Activated B cell treated with CpG ODN at 0.5 μM for 24 hours (primary cell): ENCODE data around the gene ADAM12. TPM values are rescaled to one million over a fixed set of nuclear protein-coding genes. Genes with fewer than 3 reads are reported as not detected.

Experiments
- ATAC-seq: fragments of 200-7000 bp; cut with Tn5 transposase; one replicate; pipeline ENCODE4 v1.10.0; 2021; ENCODE audit warnings: low read depth, mild to moderate bottlenecking, moderate library complexity
- CTCF ChIA-PET: fragments of 350-600 bp; sonication (Branson Sonifier 250); formaldehyde crosslinking; loops from one replicate; lab custom pipeline; 2021; ENCODE audit warnings: antibody characterized with exemption; lab: Charles Lee
- POLR2A ChIA-PET: fragments of 350-600 bp; sonication (Branson Sonifier 250); formaldehyde crosslinking; loops from one replicate; lab custom pipeline; 2021; ENCODE audit warnings: antibody characterized with exemption; lab: Charles Lee
- DNase-seq: peaks from one replicate; pipeline ENCODE4 v3.0.0; 2022
- H3K27ac Mint-ChIP-seq: one replicate; pipeline ENCODE4 v1.8.0; 2020; ENCODE audit warnings: mixed read lengths
- H3K27me3 Mint-ChIP-seq: one replicate; pipeline ENCODE4 v1.8.0; 2021; ENCODE audit warnings: mixed read lengths
- H3K36me3 Mint-ChIP-seq: one replicate; pipeline ENCODE4 v1.8.0; 2021; ENCODE audit warnings: low read depth, mixed read lengths
- H3K4me1 Mint-ChIP-seq: one replicate; pipeline ENCODE4 v1.8.0; 2021; ENCODE audit warnings: mixed read lengths
- H3K4me3 Mint-ChIP-seq: one replicate; pipeline ENCODE4 v1.8.0; 2020; ENCODE audit warnings: mild to moderate bottlenecking, mixed read lengths
- H3K9me3 Mint-ChIP-seq: one replicate; pipeline ENCODE4 v1.8.0; 2020; ENCODE audit warnings: mixed read lengths
- intact Hi-C: fragments of 100-400 bp; cut with micrococcal nuclease; formaldehyde crosslinking; loops from one replicate; pipeline ENCODE4 v1.15.1; 2024
- total RNA-seq: library from RNA; stranded (reverse); gene quantifications from 2 replicates; pipeline ENCODE4 v1.2.3, GENCODE V29; 2022
- TF ChIP-seq, protein P1 (sequence below): fragments of 200-600 bp; IDR thresholded peaks from one replicate; pipeline ENCODE4 v1.8.0; 2022; ENCODE audit warnings: antibody characterized with exemption, mild to moderate bottlenecking

ADAM12 gene
- total RNA-seq, 1 donor from 2014 or later: 0.84 TPM

DNA sequence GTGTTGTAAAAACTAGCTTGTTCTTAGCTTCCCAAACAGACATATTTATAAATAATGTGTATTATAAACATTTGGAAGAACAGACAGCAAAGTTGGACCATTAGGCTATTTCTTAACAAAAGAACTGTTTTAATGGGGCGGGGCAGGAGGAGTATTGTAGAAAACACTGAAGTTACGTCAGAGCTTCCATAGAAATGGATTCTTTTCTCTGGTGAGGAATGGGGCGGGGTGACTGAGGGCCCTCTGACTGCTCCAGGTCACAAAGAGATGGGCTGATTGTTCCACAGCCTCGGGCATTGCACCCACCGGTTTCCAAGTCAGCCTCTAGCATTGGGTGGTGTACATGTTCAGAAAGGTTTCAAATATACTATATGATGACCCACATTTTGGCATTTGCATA is 36.8 kb upstream of the ADAM12 start:
- H3K9me3 Mint-ChIP-seq: peaks cover 11% of the 10 kb centered on the region
- intact Hi-C loops: no loop called here
- H3K4me3 Mint-ChIP-seq: no peak overlapping the region
- ChIA-PET CTCF (no interaction called here), POLR2A (no interaction called here)
- DNase-seq (no peak), ATAC-seq (no peak)
- H3K27me3 Mint-ChIP-seq: no peaks in the 10 kb centered on the region
- TF ChIP-seq, protein P1, sequence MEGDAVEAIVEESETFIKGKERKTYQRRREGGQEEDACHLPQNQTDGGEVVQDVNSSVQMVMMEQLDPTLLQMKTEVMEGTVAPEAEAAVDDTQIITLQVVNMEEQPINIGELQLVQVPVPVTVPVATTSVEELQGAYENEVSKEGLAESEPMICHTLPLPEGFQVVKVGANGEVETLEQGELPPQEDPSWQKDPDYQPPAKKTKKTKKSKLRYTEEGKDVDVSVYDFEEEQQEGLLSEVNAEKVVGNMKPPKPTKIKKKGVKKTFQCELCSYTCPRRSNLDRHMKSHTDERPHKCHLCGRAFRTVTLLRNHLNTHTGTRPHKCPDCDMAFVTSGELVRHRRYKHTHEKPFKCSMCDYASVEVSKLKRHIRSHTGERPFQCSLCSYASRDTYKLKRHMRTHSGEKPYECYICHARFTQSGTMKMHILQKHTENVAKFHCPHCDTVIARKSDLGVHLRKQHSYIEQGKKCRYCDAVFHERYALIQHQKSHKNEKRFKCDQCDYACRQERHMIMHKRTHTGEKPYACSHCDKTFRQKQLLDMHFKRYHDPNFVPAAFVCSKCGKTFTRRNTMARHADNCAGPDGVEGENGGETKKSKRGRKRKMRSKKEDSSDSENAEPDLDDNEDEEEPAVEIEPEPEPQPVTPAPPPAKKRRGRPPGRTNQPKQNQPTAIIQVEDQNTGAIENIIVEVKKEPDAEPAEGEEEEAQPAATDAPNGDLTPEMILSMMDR: no peak
- no peak overlapping the region for H3K27ac Mint-ChIP-seq
- H3K36me3 Mint-ChIP-seq: no peaks in the 10 kb centered on the region
- no peaks in the 10 kb centered on the region for H3K4me1 Mint-ChIP-seq

DNA sequence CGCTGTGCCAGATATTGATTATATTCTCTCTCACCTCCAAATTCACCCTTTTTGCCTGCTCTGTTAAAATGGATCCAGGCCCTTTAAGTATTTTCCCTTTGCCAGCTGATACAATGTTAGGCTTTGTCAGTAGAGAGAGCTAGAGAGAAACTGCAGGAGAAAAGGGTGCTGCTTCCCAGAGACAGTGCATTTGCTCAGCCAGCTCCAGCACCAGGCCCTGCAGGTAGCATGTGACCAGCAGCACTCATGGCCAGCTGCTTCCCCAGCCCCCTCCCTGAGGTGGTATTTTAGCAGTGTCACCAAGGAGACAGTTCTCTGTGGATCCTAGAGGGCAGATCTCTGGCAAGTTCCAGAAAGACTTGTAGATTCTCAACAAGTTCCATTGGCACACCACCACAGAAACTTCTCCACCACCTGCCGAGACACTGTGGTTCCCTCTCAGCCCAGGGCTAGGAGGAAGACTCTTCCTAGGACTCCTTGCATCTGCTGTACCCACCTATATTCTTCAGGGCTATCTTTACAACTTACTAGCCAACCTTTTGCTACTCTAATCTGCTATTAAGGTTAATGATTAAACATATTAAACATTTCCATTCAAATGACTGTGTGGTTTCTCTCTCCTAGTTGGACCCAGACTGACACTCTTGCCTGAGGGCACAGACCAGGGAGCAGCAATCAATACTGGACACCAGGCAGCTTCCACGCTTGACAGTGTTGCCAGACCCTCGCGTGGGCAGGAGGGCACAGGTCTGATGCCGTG is 35.6 kb upstream of the ADAM12 start:
- no peak overlapping the region for H3K4me3 Mint-ChIP-seq
- H3K27ac Mint-ChIP-seq: no peak overlapping the region
- ChIA-PET CTCF (no interaction called here), POLR2A (no interaction called here)
- intact Hi-C loops: no loop called here
- no peaks in the 10 kb centered on the region for H3K27me3 Mint-ChIP-seq
- peaks cover 16% of the 10 kb centered on the region for H3K9me3 Mint-ChIP-seq
- ATAC-seq: no peak
- DNase-seq: no peak
- H3K36me3 Mint-ChIP-seq: no peaks in the 10 kb centered on the region
- H3K4me1 Mint-ChIP-seq: no peaks in the 10 kb centered on the region
- TF ChIP-seq, protein P1: no peak

DNA sequence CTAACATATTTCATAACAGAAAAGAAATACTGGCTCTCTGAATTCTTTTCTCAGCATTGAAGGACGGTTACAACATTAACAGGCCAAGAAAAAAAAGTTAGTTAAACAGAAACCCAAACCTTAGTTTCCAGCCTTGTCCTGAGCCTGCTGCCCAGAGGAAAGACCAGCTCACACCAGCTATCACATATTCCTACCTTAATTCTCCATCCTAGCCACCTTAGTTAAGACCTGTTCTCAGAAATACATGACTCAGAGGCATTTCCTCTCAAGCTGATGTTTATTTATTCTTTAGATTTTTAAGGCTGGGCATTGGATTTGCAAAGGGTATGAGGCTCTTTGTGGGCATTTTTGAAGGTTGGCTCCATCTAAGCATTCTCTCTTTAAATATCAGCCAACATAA is 34.3 kb upstream of the ADAM12 start:
- TF ChIP-seq, protein P1: no peak

DNA sequence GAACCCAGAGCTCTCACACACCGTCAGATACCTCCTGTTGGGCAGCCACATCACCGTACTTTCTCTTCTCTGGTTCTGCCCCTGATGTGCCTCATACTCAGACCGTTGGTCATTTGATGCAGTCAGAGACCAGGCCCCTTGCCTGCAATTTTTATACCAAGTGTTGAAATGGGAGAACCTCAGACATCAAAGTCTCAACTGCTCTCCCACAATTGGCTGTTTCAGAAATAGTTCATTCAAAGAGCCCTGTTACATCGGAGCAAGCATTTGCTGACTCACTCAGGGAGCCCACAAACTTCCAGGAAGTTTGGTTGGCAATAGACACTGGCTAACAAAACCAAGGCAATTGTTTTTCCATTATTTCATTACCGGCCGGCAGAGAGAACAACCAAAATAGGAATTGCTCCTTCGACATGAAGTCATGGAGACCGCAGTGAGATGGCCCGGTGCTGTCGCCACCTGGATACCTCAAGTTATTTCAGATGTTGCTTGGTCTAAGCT is 33.5 kb upstream of the ADAM12 start:
- Mint-ChIP-seq H3K4me3 (no peak overlapping the region), H3K27ac (no peak overlapping the region), H3K9me3 (peaks cover 19% of the 10 kb centered on the region), H3K36me3 (no peaks in the 10 kb centered on the region), H3K27me3 (no peaks in the 10 kb centered on the region), H3K4me1 (no peaks in the 10 kb centered on the region)
- intact Hi-C loops: no loop called here
- TF ChIP-seq, protein P1: no peak
- ChIA-PET CTCF (no interaction called here), POLR2A (no interaction called here)
- ATAC-seq (no peak), DNase-seq (no peak)

More for the DNA sequence above, 34.3 kb upstream of the ADAM12 start:
- intact Hi-C loops: no loop called here
- no peak overlapping the region for H3K27ac Mint-ChIP-seq
- no peaks in the 10 kb centered on the region for H3K4me1 Mint-ChIP-seq
- ChIA-PET CTCF (no interaction called here), POLR2A (no interaction called here)
- ATAC-seq (no peak), DNase-seq (no peak)
- no peaks in the 10 kb centered on the region for H3K27me3 Mint-ChIP-seq
- peaks cover 19% of the 10 kb centered on the region for H3K9me3 Mint-ChIP-seq
- H3K36me3 Mint-ChIP-seq: no peaks in the 10 kb centered on the region
- no peak overlapping the region for H3K4me3 Mint-ChIP-seq

DNA sequence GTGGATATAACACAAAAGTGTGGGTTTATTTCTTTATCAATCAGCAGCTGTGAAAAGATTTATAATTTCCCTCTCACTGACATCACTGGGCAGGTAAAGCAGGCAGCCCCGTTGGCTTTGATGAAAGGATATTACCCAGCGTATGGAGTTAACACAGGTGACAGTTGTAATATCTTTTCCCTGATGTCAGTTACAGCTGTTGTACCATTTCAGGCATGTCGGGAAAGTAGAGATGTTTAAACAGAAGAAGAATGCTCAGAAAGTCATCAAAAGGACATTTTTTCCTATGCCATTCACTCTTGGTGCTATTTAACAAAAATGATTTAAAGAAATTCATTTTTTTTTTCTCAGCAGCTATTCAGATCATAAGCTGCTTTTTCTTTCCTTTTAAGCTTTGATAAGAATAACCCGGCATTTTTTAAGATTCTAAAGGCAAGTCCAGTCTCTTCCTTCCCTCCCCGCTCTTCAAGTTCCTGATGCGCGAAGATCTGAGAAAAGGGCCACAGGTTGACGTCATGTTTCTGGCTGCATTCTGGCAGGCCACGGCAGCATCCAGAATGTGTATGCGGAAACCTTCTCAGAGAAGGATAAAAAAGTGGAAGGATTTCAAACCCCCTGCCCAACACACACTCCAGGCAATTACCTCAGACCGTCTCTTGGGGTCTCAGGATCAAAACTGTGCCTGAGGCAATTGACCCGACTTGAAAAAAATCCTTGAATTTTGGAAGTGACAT is 32.5 kb upstream of the ADAM12 start:
- H3K9me3 Mint-ChIP-seq: peaks cover 19% of the 10 kb centered on the region
- DNase-seq: no peak
- H3K36me3 Mint-ChIP-seq: no peaks in the 10 kb centered on the region
- intact Hi-C loops: no loop called here
- ChIA-PET POLR2A (no interaction called here), CTCF (no interaction called here)
- TF ChIP-seq, protein P1: no peak
- H3K27ac Mint-ChIP-seq: no peak overlapping the region
- no peak for ATAC-seq
- no peaks in the 10 kb centered on the region for H3K27me3 Mint-ChIP-seq
- no peaks in the 10 kb centered on the region for H3K4me1 Mint-ChIP-seq
- no peak overlapping the region for H3K4me3 Mint-ChIP-seq
